WERI-Rb-1 (cell line): ENCODE results near the gene GPR108.
A peak's percentile ranks its signal among the peaks of the same experiment; 100 is the strongest.
"Not testable (repeated sequence)": the region's sequence is repeated elsewhere in the genome, so short reads cannot be mapped to it uniquely, and the experiment has no call there.

Experiments used
- DNase-seq: peaks from one replicate; pipeline ENCODE4 v3.0.0-alpha.2; 2020
- H3K27ac ChIP-seq: fragments of 250-450 bp; sonication (Bioruptor Pico); 2 replicates; pipeline ENCODE4 v1.5.1; 2020; ENCODE audit warnings: mild to moderate bottlenecking, moderate library complexity
- H3K27me3 ChIP-seq: fragments of 250-450 bp; sonication (Bioruptor Pico); 2 replicates; pipeline ENCODE4 v1.5.1; 2021; ENCODE audit warnings: mild to moderate bottlenecking, low read depth, moderate library complexity; ENCODE audit not compliant: insufficient read depth, severe bottlenecking
- H3K36me3 ChIP-seq: fragments of 250-450 bp; sonication (Bioruptor Pico); 2 replicates; pipeline ENCODE4 v1.5.1; 2020; ENCODE audit warnings: mild to moderate bottlenecking, moderate library complexity
- H3K4me3 ChIP-seq: 2 replicates; pipeline ENCODE4 v1.5.1; 2011; ENCODE audit warnings: low read depth, mild to moderate bottlenecking, control low read depth, low read length
- H3K9me3 ChIP-seq: fragments of 250-450 bp; sonication (Bioruptor Pico); 2 replicates; pipeline ENCODE4 v1.5.1; 2021; ENCODE audit warnings: mild to moderate bottlenecking, moderate library complexity; ENCODE audit not compliant: severe bottlenecking
- CTCF ChIP-seq: IDR thresholded peaks from 2 replicates; pipeline ENCODE4 v1.5.1; 2011; ENCODE audit warnings: low read depth, mild to moderate bottlenecking, control low read depth, inconsistent platforms, low read length

Gene GPR108

GRCh38 chr19:6753178-6754031 lies 16.0 kb upstream of the GPR108 start:
- no peak overlapping the region for H3K27ac ChIP-seq
- H3K27me3 ChIP-seq: no peaks in the 10 kb centered on the region
- H3K36me3 ChIP-seq: peaks cover 44% of the 10 kb centered on the region
- no peak overlapping the region for H3K4me3 ChIP-seq
- peak; percentile 53 for DNase-seq
- no peak for TF ChIP-seq CTCF
- H3K9me3 ChIP-seq: no peaks in the 10 kb centered on the region

- Histone ChIP-seq H3K4me3 (no peak overlapping the region), H3K27me3 (no peaks in the 10 kb centered on the region), H3K9me3 (no peaks in the 10 kb centered on the region), H3K27ac (no peak overlapping the region), H3K36me3 (peaks cover 52% of the 10 kb centered on the region)
- no peak for TF ChIP-seq CTCF
- no peak for DNase-seq
These were observed 15.1 kb upstream of the GPR108 start for GRCh38 chr19:6752256-6753177.

GRCh38 chr19:6751189-6751588 lies 13.8 kb upstream of the GPR108 start:
- no peak for DNase-seq
- no peak overlapping the region for H3K4me3 ChIP-seq
- H3K27me3 ChIP-seq: no peaks in the 10 kb centered on the region
- no peak for TF ChIP-seq CTCF
- H3K36me3 ChIP-seq: peaks cover 65% of the 10 kb centered on the region
- no peak overlapping the region for H3K27ac ChIP-seq
- H3K9me3 ChIP-seq: no peaks in the 10 kb centered on the region

- DNase-seq: no peak
- no peak overlapping the region for H3K27ac ChIP-seq
- no peak overlapping the region for H3K4me3 ChIP-seq
- H3K36me3 ChIP-seq: peaks cover 72% of the 10 kb centered on the region
- TF ChIP-seq CTCF: no peak
- no peaks in the 10 kb centered on the region for H3K27me3 ChIP-seq
- no peaks in the 10 kb centered on the region for H3K9me3 ChIP-seq
These were observed 12.7 kb upstream of the GPR108 start for GRCh38 chr19:6750062-6750461.

- peaks cover 87% of the 10 kb centered on the region for H3K36me3 ChIP-seq
- H3K4me3 ChIP-seq, DNase-seq, H3K27me3 ChIP-seq, H3K27ac ChIP-seq, H3K9me3 ChIP-seq: not testable (repeated sequence)
These were observed 11.2 kb upstream of the GPR108 start for GRCh38 chr19:6748543-6748942.

- TF ChIP-seq CTCF: no peak
- Histone ChIP-seq H3K9me3 (no peaks in the 10 kb centered on the region), H3K4me3 (no peak overlapping the region), H3K27me3 (no peaks in the 10 kb centered on the region), H3K27ac (no peak overlapping the region), H3K36me3 (peaks cover 76% of the 10 kb centered on the region)
- no peak for DNase-seq
These were observed 8.6 kb upstream of the GPR108 start for GRCh38 chr19:6745965-6746364.
